IMR-90 (cell line): ENCODE data around the gene SMC5.

ENCODE experiments used
- CEBPB ChIP-seq: IDR thresholded peaks from 2 replicates; pipeline ENCODE4 v1.6.1; 2012; ENCODE audit warnings: low read depth, low read length, improper control_type of control experiment
- CHD1 ChIP-seq: IDR thresholded peaks from 2 replicates; pipeline ENCODE4 v1.6.1; 2012; ENCODE audit warnings: low read depth, low read length, improper control_type of control experiment
- ELK1 ChIP-seq: fragments of 150-350 bp; IDR thresholded peaks from 2 replicates; pipeline ENCODE4 v1.6.1; 2016; ENCODE audit warnings: low read depth, mild to moderate bottlenecking, low read length, moderate library complexity, borderline replicate concordance
- MAFK ChIP-seq: IDR thresholded peaks from 2 replicates; pipeline ENCODE4 v1.6.1; 2012; ENCODE audit warnings: low read depth, low read length, improper control_type of control experiment
- MAZ ChIP-seq: IDR thresholded peaks from 2 replicates; pipeline ENCODE4 v1.6.1; 2012; ENCODE audit warnings: low read depth, mild to moderate bottlenecking, low read length, improper control_type of control experiment, moderate library complexity, borderline replicate concordance
- MXI1 ChIP-seq: IDR thresholded peaks from 2 replicates; pipeline ENCODE4 v1.6.1; 2012; ENCODE audit warnings: low read depth, mild to moderate bottlenecking, low read length, moderate library complexity, borderline replicate concordance
- POLR2A ChIP-seq: IDR thresholded peaks from 2 replicates; pipeline ENCODE4 v1.6.1; 2012; ENCODE audit warnings: mild to moderate bottlenecking, low read depth, low read length
- RAD21 ChIP-seq: IDR thresholded peaks from 2 replicates; pipeline ENCODE4 v1.6.1; 2012; ENCODE audit warnings: low read length, improper control_type of control experiment
- RCOR1 ChIP-seq: IDR thresholded peaks from 2 replicates; pipeline ENCODE4 v1.6.1; 2012; ENCODE audit warnings: mild to moderate bottlenecking, low read length, improper control_type of control experiment; ENCODE audit not compliant: insufficient replicate concordance
- RFX5 ChIP-seq: IDR thresholded peaks from 2 replicates; pipeline ENCODE4 v1.8.0; 2012; ENCODE audit warnings: low read depth, mild to moderate bottlenecking, low read length, moderate library complexity
- USF2 ChIP-seq: fragments of 150-350 bp; IDR thresholded peaks from 2 replicates; pipeline ENCODE4 v1.6.1; 2017; ENCODE audit warnings: mild to moderate bottlenecking, antibody characterized with exemption, low read length, low read depth
- TF ChIP-seq, protein P1 (sequence below): conservative IDR thresholded peaks from 2 replicates; pipeline ENCODE4 v1.5.1; 2012; ENCODE audit warnings: mild to moderate bottlenecking, low read depth, low read length, improper control_type of control experiment

DNA sequence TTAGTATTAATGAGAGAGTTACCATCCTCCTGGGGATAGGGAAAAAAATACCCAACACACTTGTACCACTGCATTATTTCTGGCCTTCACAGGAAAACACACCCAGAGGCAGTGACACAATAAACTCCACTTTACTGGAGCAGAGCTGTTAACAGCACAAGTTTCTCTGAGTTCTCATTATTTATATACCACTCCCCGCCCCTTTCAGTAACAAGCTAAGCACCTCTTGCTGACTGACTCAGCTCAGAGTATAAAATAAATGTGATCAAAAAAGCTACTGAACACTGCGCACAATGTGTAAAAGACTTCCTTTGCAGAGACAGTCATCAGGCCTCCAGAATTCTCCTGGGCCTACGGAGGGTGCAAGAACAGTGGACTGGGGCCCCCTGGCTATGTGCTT is 134.1 kb downstream of the SMC5 start:
- TF ChIP-seq, protein P1, sequence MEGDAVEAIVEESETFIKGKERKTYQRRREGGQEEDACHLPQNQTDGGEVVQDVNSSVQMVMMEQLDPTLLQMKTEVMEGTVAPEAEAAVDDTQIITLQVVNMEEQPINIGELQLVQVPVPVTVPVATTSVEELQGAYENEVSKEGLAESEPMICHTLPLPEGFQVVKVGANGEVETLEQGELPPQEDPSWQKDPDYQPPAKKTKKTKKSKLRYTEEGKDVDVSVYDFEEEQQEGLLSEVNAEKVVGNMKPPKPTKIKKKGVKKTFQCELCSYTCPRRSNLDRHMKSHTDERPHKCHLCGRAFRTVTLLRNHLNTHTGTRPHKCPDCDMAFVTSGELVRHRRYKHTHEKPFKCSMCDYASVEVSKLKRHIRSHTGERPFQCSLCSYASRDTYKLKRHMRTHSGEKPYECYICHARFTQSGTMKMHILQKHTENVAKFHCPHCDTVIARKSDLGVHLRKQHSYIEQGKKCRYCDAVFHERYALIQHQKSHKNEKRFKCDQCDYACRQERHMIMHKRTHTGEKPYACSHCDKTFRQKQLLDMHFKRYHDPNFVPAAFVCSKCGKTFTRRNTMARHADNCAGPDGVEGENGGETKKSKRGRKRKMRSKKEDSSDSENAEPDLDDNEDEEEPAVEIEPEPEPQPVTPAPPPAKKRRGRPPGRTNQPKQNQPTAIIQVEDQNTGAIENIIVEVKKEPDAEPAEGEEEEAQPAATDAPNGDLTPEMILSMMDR, result no peak
- TF ChIP-seq CEBPB (no peak), MAZ (no peak), MAFK (no peak), RAD21 (no peak), POLR2A (no peak), ELK1 (no peak), MXI1 (no peak), CHD1 (no peak), RCOR1 (no peak), RFX5 (no peak), USF2 (no peak)
